Activated T-cell treated with anti-CD3 and anti-CD28 coated beads, Interleukin-2, amount 50 U/mL, for 48 hours (primary cell): Measurements from ENCODE around the gene VOPP1.

Source experiments
- DNase-seq, 2 experiments: peaks; one replicate each; pipeline ENCODE4 v3.0.0-alpha.2; 2020

VOPP1 gene

DNA sequence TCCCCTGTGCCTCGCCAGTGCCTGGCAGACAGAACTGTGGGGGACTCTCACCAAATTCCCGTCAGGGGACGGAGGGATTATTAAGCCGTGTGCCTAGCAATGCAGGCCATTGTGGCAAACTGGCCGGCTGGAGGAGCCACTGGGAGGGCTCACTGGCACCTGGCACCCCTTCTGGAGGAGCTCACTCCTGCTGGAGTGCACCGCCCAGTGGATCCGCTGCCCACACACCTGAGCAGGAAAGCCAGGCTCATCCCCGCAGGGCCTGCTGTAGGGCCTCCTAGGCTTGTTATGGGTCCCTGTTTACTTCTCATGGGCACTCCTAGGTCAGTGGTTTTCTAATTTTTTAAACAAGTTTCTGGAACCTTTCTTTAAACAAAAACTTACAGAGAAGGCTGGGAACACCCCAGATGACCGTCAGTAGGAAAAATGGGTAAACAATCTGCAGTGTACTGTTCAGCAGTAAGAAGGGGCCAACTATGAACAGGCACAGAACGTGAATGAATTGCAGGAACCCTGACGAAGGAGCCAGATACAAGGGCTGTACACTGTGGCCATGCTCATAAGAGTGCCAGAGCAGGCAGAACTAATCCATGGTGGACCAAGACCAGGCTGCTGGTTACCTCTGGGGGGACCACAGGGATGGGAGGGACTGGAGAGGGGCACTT, 142.3 kb downstream of the VOPP1 start:
- DNase-seq, result no peak

DNA sequence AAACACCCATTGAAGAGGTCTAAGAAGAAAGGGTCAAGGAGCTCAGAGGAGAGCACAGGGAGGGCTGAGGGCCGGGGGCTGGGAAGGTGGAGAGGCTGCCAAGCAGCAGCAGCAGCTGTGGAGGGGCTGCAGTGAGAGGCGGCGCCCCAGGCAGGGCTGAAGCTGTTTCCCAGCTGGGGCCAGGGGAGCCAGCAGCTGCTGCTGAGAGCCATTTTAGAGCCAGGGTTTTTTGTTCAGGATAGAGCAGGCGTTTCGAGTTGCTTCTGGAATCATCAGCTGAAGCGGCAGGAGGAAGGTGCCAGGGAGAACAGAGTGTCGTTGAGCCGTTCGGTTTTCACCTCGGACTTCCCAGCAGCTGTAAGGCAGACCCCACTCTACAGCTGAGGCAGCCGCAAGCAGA, 144.5 kb downstream of the VOPP1 start:
- DNase-seq, result no peak

DNA sequence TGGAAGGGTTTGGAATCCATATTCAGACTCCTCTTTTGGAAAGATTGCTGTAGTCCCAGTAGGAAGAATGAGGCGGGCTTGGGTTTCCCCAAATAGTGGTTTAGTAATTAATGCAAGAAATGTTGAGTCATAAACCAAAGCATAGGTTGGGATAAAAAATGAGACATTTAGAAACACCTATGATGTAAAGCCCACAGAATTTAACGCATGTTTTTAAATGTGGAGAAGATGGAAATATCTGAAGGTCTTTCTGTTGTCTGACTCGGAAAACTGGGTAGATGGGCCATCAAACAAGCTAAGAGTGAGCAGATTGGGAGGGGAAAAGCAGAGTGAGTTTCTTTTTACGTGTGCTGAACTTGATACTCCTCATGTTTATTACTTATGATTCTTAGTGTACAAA, 145.0 kb downstream of the VOPP1 start:
- DNase-seq, result no peak

DNA sequence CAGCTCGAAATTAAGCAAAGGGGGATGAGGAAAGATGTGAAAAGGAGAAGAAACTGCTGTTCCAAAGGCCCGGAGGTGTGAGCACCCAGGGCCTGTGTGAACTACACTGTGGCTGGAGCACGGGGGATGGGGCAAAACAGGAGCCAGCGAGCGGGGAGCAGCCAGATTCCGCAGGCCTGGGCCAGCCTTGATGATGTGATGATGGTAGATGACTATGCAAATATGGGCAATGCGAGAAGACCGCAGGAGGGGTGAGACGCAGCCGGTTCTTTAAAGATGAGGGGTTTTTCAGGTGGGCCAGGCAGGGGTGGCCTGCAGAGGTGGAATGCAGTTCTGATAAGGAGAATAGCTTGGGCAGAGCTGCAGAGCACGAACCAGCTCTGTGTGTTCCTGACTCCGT, 145.6 kb downstream of the VOPP1 start:
- no peak for DNase-seq

DNA sequence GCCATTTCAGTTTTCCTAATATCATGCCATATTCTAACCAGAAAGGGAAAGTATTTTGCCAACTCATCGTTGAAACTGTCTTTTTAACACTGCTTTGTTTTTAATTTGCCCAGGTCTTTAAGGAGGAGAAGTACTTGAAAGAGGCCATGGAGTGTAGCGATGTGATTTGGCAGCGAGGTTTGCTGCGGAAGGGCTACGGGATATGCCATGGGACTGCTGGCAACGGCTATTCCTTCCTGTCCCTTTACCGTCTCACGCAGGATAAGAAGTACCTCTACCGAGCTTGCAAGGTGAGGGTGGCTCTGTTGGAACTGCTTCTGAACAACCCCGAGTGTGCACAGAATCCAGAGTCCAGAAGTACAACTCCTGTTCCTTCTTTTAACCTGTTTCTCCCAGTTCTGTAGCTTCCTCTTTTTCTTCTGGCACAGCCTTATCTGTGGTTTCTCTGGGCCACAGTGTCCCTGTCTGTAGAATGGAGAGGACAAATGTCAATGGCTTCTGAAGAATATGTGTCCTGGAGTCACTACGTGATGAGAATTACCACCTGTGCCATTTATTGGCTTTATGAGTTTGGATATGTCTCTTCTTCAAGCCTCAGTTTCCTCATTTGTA, 147.1 kb downstream of the VOPP1 start:
- no peak for DNase-seq

DNA sequence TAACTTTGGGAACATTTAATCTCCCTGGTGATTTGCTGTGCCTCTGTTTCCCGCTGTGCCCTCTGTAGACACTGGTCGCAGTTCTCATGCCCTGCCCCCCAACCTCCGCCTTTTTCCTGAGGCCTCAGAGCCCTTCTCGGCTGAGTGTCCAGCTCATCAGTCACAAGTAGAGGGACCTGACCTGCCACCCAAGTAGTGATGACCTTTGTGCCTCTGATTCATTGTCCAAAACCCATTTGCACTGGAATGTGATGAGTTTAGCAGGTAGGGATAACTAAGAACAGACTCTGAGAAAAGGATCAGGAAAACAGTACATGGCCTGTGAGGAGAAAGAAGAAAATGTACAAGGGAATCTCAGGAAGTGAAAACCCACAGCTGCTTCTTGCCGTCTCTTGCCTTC, 148.4 kb downstream of the VOPP1 start:
- no peak for DNase-seq

DNA sequence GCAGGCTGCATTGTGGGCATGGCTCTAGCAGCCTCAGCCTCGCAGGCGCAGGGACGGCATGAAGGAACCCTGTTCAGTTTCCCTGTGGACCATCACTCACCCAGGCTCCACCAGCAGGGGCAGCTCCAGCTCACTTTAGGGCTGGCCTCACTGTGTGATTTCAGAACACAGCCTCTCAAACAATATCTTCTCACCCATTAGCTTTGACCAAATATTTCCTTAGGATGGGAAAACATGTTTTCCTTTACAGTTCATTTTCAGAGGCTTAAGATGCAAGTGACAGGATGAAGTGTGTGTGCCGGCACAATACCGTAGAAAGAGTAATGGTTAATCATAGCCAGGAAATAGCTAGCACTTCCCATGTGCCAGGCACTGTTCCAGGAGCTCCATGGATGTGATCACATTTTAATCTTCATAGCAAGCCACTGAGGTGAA, 149.0 kb downstream of the VOPP1 start:
- DNase-seq, result no peak
